Measurements from ENCODE around the gene TAPBP.
"Not testable (repeated sequence)": the region's sequence is repeated elsewhere in the genome, so short reads cannot be mapped to it uniquely, and the experiment has no call there.

Gene TAPBP

GRCh38 chr6:33295621-33296369 lies 18.1 kb downstream of the TAPBP start:
- DNase-seq: no peak

GRCh38 chr6:33294086-33294823 lies 19.6 kb downstream of the TAPBP start:
- no peak for DNase-seq

- no peak for DNase-seq
Observed at GRCh38 chr6:33292996-33293682, 20.7 kb downstream of the TAPBP start.

GRCh38 chr6:33290459-33290858 lies 23.4 kb downstream of the TAPBP start:
- DNase-seq: no peak

- DNase-seq: no peak
Observed at GRCh38 chr6:33289784-33290315, 24.0 kb downstream of the TAPBP start.

- DNase-seq: peak; percentile 61
Observed at GRCh38 chr6:33288921-33289783, 24.7 kb downstream of the TAPBP start, which contains the start of the genes PFDN6 and WDR46. TSS of gene PFDN6 (plus strand) at chr6:33289601. CDS start at chr6:33289857, 256 bp downstream. TSS of gene WDR46 (minus strand) at chr6:33289239. CDS start at chr6:33289170, 69 bp downstream.

GRCh38 chr6:33288141-33288920 lies 25.5 kb downstream of the TAPBP start:
- DNase-seq: no peak

GRCh38 chr6:33286946-33287914 lies 26.6 kb downstream of the TAPBP start:
- no peak for DNase-seq

GRCh38 chr6:33285214-33285613 lies 28.7 kb downstream of the TAPBP start:
- not testable (repeated sequence) for DNase-seq

GRCh38 chr6:33280539-33280938 lies 33.3 kb downstream of the TAPBP start:
- no peak for DNase-seq

GRCh38 chr6:33279971-33280511 lies 33.8 kb downstream of the TAPBP start:
- DNase-seq: no peak

GRCh38 chr6:33279257-33279695 lies 34.6 kb downstream of the TAPBP start:
- no peak for DNase-seq

- no peak for DNase-seq
Observed at GRCh38 chr6:33278810-33279209, 35.1 kb downstream of the TAPBP start.

GRCh38 chr6:33278392-33278741 lies 35.5 kb downstream of the TAPBP start:
- no peak for DNase-seq

GRCh38 chr6:33277663-33278391 lies 36.1 kb downstream of the TAPBP start:
- no peak for DNase-seq

- peak; percentile 49 for DNase-seq
Observed at GRCh38 chr6:33276864-33277662, 36.8 kb downstream of the TAPBP start, which contains the start of gene B3GALT4. TSS of gene B3GALT4 (plus strand) at chr6:33277123. CDS start at chr6:33277420, 297 bp downstream.

GRCh38 chr6:33276581-33276863 lies 37.4 kb downstream of the TAPBP start:
- DNase-seq: no peak
